Measurements from ENCODE around the gene KAT6B. TPM values are rescaled to one million over a fixed set of nuclear protein-coding genes. Genes with fewer than 3 reads are reported as not detected.

Gene KAT6B
- polyA plus RNA-seq, 1 donor from 2014 or later = 11.5 TPM

- Histone ChIP-seq H3K27ac (ENCODE audit: low read length) (no peak overlapping the region), H2AFZ (ENCODE audit: low read depth, low read length) (no peak overlapping the region), H3K9ac (ENCODE audit: low read length) (no peak overlapping the region), H3K79me2 (replicated peaks; ENCODE audit: insufficient read depth, low read length) (peaks cover 34% of the 10 kb centered on the region), H3K9me2 (ENCODE audit: insufficient read depth, low read length) (no peaks in the 10 kb centered on the region), H3K4me2 (ENCODE audit: low read length) (no peak overlapping the region), H3K9me3 (ENCODE audit: low read length) (no peaks in the 10 kb centered on the region), H3K36me3 (ENCODE audit: insufficient read depth, low read length) (no peaks in the 10 kb centered on the region), H3F3A (ENCODE audit: insufficient read depth, low read length, poor library complexity, severe bottlenecking) (no peaks in the 10 kb centered on the region), H3K4me3 (ENCODE audit: low read length) (no peak overlapping the region), H4K20me1 (ENCODE audit: insufficient read depth) (no peaks in the 10 kb centered on the region), H3K27me3 (ENCODE audit: insufficient read depth, low read depth, low read length) (no peaks in the 10 kb centered on the region)
- TF ChIP-seq TAF1 (IDR thresholded peaks at IDR 0.05; ENCODE audit: low read depth) (no peak), CTCF (IDR thresholded peaks at IDR 0.05; ENCODE audit: poor library complexity, severe bottlenecking) (no peak), SMC3 (conservative IDR thresholded peaks at IDR 0.05; ENCODE audit: poor library complexity) (no peak), POLR2AphosphoS5 (IDR thresholded peaks at IDR 0.05) (no peak), REST (IDR thresholded peaks at IDR 0.05; ENCODE audit: borderline replicate concordance) (no peak), EP300 (conservative IDR thresholded peaks at IDR 0.05; ENCODE audit: poor library complexity, severe bottlenecking) (no peak), MXI1 (conservative IDR thresholded peaks at IDR 0.05; ENCODE audit: poor library complexity, severe bottlenecking) (no peak), EZH2 (IDR thresholded peaks at IDR 0.05; ENCODE audit: borderline replicate concordance, insufficient read depth, low read length, poor library complexity, severe bottlenecking) (no peak), RAD21 (conservative IDR thresholded peaks at IDR 0.05) (no peak)
These were observed 87.1 kb downstream of the KAT6B start for GRCh38 chr10:74913377-74913979.

- Histone ChIP-seq H3K4me2 (ENCODE audit: low read length) (no peak overlapping the region), H3K36me3 (ENCODE audit: insufficient read depth, low read length) (no peaks in the 10 kb centered on the region), H4K20me1 (ENCODE audit: insufficient read depth) (no peaks in the 10 kb centered on the region), H3K79me2 (replicated peaks; ENCODE audit: insufficient read depth, low read length) (peaks cover 35% of the 10 kb centered on the region), H3K27me3 (ENCODE audit: insufficient read depth, low read depth, low read length) (no peaks in the 10 kb centered on the region), H3K9me3 (ENCODE audit: low read length) (no peaks in the 10 kb centered on the region), H3K9me2 (ENCODE audit: insufficient read depth, low read length) (no peaks in the 10 kb centered on the region), H3K27ac (ENCODE audit: low read length) (no peak overlapping the region), H3F3A (ENCODE audit: insufficient read depth, low read length, poor library complexity, severe bottlenecking) (no peaks in the 10 kb centered on the region), H2AFZ (ENCODE audit: low read depth, low read length) (no peak overlapping the region), H3K9ac (ENCODE audit: low read length) (no peak overlapping the region), H3K4me3 (ENCODE audit: low read length) (no peak overlapping the region)
- TF ChIP-seq REST (IDR thresholded peaks at IDR 0.05; ENCODE audit: borderline replicate concordance) = no peak
- no peak for TF ChIP-seq RAD21 (conservative IDR thresholded peaks at IDR 0.05)
- no peak for TF ChIP-seq TAF1 (IDR thresholded peaks at IDR 0.05; ENCODE audit: low read depth)
- no peak for TF ChIP-seq SMC3 (conservative IDR thresholded peaks at IDR 0.05; ENCODE audit: poor library complexity)
- TF ChIP-seq EP300 (conservative IDR thresholded peaks at IDR 0.05; ENCODE audit: poor library complexity, severe bottlenecking) = no peak
- no peak for TF ChIP-seq CTCF (IDR thresholded peaks at IDR 0.05; ENCODE audit: poor library complexity, severe bottlenecking)
- no peak for TF ChIP-seq EZH2 (IDR thresholded peaks at IDR 0.05; ENCODE audit: borderline replicate concordance, insufficient read depth, low read length, poor library complexity, severe bottlenecking)
- TF ChIP-seq MXI1 (conservative IDR thresholded peaks at IDR 0.05; ENCODE audit: poor library complexity, severe bottlenecking) = no peak
- no peak for TF ChIP-seq POLR2AphosphoS5 (IDR thresholded peaks at IDR 0.05)
These were observed 89.9 kb downstream of the KAT6B start for GRCh38 chr10:74916283-74916682.
